ENCODE measurements around the gene TSR3. TPM values are rescaled to one million over a fixed set of nuclear protein-coding genes. Genes with fewer than 3 reads are reported as not detected.

The TSR3 gene
- total and polyA plus RNA-seq, 8 donors, result 9.3 to 441 (median 65.0) TPM

DNA sequence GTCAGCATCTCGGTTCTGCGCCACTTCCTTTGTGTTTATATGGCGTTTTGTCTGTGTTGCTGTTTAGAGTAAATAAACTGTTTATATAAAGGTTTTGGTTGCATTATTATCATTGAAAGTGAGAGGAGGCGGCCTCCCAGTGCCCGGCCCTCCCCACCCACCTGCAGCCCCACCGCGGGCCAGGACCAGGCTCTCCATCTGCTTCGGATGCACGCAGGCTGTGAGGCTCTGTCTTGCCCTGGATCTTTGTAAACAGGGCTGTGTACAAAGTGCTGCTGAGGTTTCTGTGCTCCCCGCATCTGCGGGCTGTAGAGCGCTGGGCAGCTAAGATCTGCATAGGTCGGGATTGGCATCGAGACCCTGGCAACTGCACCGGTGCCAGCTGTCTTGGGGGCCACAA, 26.4 kb downstream of the TSR3 start:
- H3K27me3 ChIP-seq, result peaks cover 0 to 4% (median 0%) of the 10 kb centered on the region in 3 donors
- intact Hi-C loops (cut with DNase I; ENCODE audit: low total_unique reads), result no loop called here
- no peak overlapping the region for H3K27ac ChIP-seq
- TF ChIP-seq, protein P1, sequence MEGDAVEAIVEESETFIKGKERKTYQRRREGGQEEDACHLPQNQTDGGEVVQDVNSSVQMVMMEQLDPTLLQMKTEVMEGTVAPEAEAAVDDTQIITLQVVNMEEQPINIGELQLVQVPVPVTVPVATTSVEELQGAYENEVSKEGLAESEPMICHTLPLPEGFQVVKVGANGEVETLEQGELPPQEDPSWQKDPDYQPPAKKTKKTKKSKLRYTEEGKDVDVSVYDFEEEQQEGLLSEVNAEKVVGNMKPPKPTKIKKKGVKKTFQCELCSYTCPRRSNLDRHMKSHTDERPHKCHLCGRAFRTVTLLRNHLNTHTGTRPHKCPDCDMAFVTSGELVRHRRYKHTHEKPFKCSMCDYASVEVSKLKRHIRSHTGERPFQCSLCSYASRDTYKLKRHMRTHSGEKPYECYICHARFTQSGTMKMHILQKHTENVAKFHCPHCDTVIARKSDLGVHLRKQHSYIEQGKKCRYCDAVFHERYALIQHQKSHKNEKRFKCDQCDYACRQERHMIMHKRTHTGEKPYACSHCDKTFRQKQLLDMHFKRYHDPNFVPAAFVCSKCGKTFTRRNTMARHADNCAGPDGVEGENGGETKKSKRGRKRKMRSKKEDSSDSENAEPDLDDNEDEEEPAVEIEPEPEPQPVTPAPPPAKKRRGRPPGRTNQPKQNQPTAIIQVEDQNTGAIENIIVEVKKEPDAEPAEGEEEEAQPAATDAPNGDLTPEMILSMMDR (IDR thresholded peaks at IDR 0.05), result no peak
- no peak for TF ChIP-seq POLR2A (IDR thresholded peaks at IDR 0.05)
- no peak for TF ChIP-seq POLR2AphosphoS5 (IDR thresholded peaks at IDR 0.05)
- TF ChIP-seq EP300 (IDR thresholded peaks at IDR 0.05), result no peak
- no peak overlapping the region for H3K4me3 ChIP-seq
- H3K36me3 ChIP-seq, result peaks cover 40 to 77% (median 67%) of the 10 kb centered on the region in 4 donors
- WGBS, 5 donors, result 83 to 84% (median 84%) methylated on average over 9 to 15 of the region's 15 CpGs
- DNase-seq, result no peak
- peaks cover 0 to 3% (median 1%) of the 10 kb centered on the region in 4 donors for H3K9me3 ChIP-seq
- no peaks in the 10 kb centered on the region for H3K4me1 ChIP-seq

DNA sequence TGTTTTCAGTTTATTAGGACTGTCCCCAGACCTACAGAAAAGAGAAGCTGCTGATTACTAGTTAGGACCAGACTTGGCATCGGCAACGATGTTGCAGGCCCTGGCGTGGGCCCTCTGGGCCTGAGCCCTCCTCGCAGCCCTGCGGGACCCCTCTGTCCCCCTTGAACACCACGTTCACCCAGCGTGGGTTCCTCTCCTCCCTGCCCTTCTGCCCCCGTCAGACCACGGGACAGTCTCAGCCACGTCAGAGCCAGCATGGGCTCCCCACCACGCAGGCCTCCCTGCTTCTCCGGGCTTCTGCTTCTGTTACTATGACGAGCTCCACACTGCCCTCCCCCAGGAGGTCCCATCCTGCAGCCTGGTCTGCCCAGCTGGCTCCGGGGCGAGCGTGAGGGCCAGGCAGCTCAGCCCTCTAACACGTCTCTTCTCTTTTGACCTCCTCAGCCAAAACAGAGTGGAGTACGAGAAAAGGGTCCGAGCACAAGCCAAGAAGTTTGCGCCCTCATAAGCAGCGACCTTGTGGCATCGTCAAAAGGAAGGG, 27.3 kb downstream of the TSR3 start:
- H3K4me1 ChIP-seq, result no peaks in the 10 kb centered on the region
- intact Hi-C loops (cut with DNase I; ENCODE audit: low total_unique reads), result no loop called here
- H3K9me3 ChIP-seq, result no peaks in the 10 kb centered on the region
- no peak overlapping the region for H3K27ac ChIP-seq
- H3K36me3 ChIP-seq, result peaks cover 49 to 86% (median 76%) of the 10 kb centered on the region in 4 donors
- TF ChIP-seq POLR2A (IDR thresholded peaks at IDR 0.05) (no peak), POLR2AphosphoS5 (IDR thresholded peaks at IDR 0.05) (no peak), EP300 (IDR thresholded peaks at IDR 0.05) (no peak)
- TF ChIP-seq, protein P1 (IDR thresholded peaks at IDR 0.05), result no peak
- 86 to 88% (median 87%) methylated on average over 22 of the region's 22 CpGs for WGBS, 5 donors
- no peaks in the 10 kb centered on the region for H3K27me3 ChIP-seq
- DNase-seq, result no peak
- H3K4me3 ChIP-seq, result no peak overlapping the region

DNA sequence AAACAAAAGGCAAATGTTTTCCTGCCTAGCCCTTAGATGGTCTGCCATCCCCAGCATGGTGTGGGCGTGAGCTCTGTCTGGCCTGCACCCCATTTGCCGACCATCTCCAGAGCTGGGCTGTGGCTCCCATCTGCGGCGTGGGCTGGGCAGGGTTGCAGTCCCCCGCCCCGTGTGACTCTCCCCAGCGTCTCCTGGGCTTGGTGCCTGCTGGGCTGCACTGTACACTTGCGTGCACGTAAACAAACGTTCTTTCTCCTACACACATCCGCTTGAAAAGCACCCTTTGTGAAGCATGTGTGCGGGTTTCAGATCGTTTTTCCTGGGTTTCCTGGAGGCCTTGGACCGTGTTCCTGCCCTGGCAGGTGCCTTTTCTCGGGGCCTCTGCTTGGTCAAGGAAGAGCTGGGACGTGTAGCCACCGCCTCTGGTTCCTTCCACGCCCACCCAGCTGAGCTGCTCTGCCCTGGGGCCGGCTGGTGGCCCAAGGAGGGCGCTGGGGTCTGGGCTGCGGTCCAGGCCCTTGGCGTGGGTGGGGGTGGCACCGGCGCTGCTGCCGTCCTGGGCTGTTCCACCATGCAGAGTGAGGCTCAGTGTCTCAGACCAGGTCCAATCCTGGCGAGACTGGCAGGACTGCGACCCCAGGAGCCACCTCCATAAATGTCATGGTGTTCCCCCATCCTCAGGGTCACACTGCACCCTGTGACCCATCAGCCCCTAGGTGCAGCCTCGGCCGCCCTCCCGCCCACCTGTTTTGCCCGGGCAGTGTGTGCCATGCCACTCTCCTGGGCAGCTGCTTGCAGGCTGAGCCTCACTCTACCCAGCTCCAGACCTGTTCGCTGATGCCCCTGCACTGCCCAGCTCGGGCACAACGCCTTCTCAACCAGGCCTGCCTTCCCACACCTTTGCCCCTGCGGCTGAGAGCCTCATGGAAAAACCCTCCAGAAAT, 28.1 kb downstream of the TSR3 start:
- H3K4me3 ChIP-seq, result no peak overlapping the region
- H3K27me3 ChIP-seq, result no peaks in the 10 kb centered on the region
- H3K9me3 ChIP-seq, result no peaks in the 10 kb centered on the region
- no peak for TF ChIP-seq POLR2A (IDR thresholded peaks at IDR 0.05)
- no peak for TF ChIP-seq EP300 (IDR thresholded peaks at IDR 0.05)
- no peak for TF ChIP-seq POLR2AphosphoS5 (IDR thresholded peaks at IDR 0.05)
- TF ChIP-seq, protein P1 (IDR thresholded peaks at IDR 0.05), result no peak
- H3K27ac ChIP-seq, result no peak overlapping the region
- intact Hi-C loops (cut with DNase I; ENCODE audit: low total_unique reads), result no loop called here
- peaks cover 55 to 94% (median 84%) of the 10 kb centered on the region in 4 donors for H3K36me3 ChIP-seq
- H3K4me1 ChIP-seq, result no peaks in the 10 kb centered on the region
- WGBS, 5 donors, result 75 to 79% (median 78%) methylated on average over 20 to 35 of the region's 35 CpGs
- DNase-seq, result no peak

DNA sequence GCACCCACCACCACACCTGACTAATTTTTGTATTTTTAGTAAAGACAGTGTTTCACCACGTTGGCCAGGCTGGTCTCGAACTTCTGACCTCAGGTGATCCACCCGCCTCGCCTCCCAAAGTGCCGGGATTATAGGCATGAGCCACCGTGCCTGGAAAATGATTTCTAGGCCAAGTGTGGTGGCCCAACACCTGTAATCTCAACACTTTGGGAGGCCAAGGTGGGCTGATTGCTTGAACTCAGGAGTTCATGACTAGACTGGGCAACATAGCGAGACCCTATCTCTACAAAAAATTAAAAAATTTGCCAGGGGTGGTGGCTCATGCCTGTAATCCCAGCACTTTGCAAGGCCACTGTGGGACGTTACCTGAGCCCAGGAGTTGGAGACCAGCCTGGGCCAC, 29.3 kb downstream of the TSR3 start:
- Histone ChIP-seq H3K27ac (no peak overlapping the region), H3K4me3 (no peak overlapping the region), H3K36me3 (peaks cover 67 to 97% (median 96%) of the 10 kb centered on the region in 4 donors), H3K9me3 (no peaks in the 10 kb centered on the region), H3K27me3 (no peaks in the 10 kb centered on the region), H3K4me1 (no peaks in the 10 kb centered on the region)
- intact Hi-C loops (cut with DNase I; ENCODE audit: low total_unique reads), result no loop called here
- no peak for DNase-seq
- TF ChIP-seq POLR2A (IDR thresholded peaks at IDR 0.05), result no peak
- TF ChIP-seq POLR2AphosphoS5 (IDR thresholded peaks at IDR 0.05), result no peak
- TF ChIP-seq, protein P1 (IDR thresholded peaks at IDR 0.05), result no peak
- no peak for TF ChIP-seq EP300 (IDR thresholded peaks at IDR 0.05)
- WGBS, 5 donors, result 95 to 98% (median 96%) methylated on average over 8 of the region's 8 CpGs

All from stomach (tissue), 9 donors.